Esophagus squamous epithelium (tissue), 5 donors: ENCODE data around the gene NCKAP1. TPM values are rescaled to one million over a fixed set of nuclear protein-coding genes. Genes with fewer than 3 reads are reported as not detected.
"Not testable (repeated sequence)": the region's sequence is repeated elsewhere in the genome, so short reads cannot be mapped to it uniquely, and the experiment has no call there.

Source experiments
- DNase-seq: peaks from one replicate; lab custom pipeline; 2025; lab: John Stamatoyannopoulos, UW
- H3K27ac ChIP-seq, 4 donors: fragments of 200-600 bp; sonication (generic); one replicate each; pipeline ENCODE4 v1.5.1; 2016 to 2019; ENCODE audit warnings: mild to moderate bottlenecking in 1 of 4
- H3K27me3 ChIP-seq, 4 donors: fragments of 200-600 bp; sonication (generic); 1 replicate in 3 of 4; 2 replicates in 1 of 4; pipeline versions ENCODE4 v1.5.1 to v1.6.0; 2017 to 2021; ENCODE audit warnings: antibody characterized with exemption in 1 of 4
- H3K36me3 ChIP-seq, 3 donors: fragments of 200-600 bp; sonication (generic); one replicate each; pipeline ENCODE4 v1.5.1; 2016 to 2019
- H3K4me1 ChIP-seq, 3 donors: fragments of 200-600 bp; sonication (generic); one replicate each; pipeline ENCODE4 v1.5.1; 2017 to 2019
- H3K4me3 ChIP-seq, 4 donors: fragments of 200-600 bp; sonication (generic); 1 replicate in 3 of 4; 2 replicates in 1 of 4; pipeline ENCODE4 v1.5.1; 2016 to 2019; ENCODE audit warnings: mild to moderate bottlenecking in 2 of 4, moderate library complexity in 1 of 4
- H3K9me3 ChIP-seq, 3 donors: fragments of 200-600 bp; sonication (generic); one replicate each; pipeline ENCODE4 v1.5.1; 2016 to 2019
- POLR2A ChIP-seq, 4 donors: fragments of 450-650 bp; IDR thresholded peaks; one replicate each; pipeline ENCODE4 v1.6.1; 2017; ENCODE audit warnings: antibody characterized with exemption in 4 of 4, mild to moderate bottlenecking in 4 of 4, moderate library complexity in 3 of 4
- WGBS, 2 donors: methylation state at CpG; one replicate each; pipeline ENCODE4 v1.1.5; 2018; 5-methylcytosine and 5-hydroxymethylcytosine counted together
- intact Hi-C: fragments of 100-400 bp; cut with DNase I; formaldehyde crosslinking; loops from one replicate; pipeline ENCODE4 v1.15.0; 2022
- total RNA-seq, 4 donors: library from RNA; depleted of rRNA; stranded (reverse); fragments of >200 nt; gene quantifications; one replicate each; pipeline ENCODE4 v1.1.0, GENCODE V29; 2016
- TF ChIP-seq, protein P1 (sequence below), 6 experiments: fragments of 450-650 bp in 4 of 6; fragments of 200-600 bp in 2 of 6; sonication (generic) in 2 of 6; IDR thresholded peaks; one replicate each; pipeline ENCODE4 v1.5.1; 2016 to 2019; ENCODE audit warnings: antibody characterized with exemption in 6 of 6, mild to moderate bottlenecking in 4 of 6, moderate library complexity in 4 of 6
- donor health status: DM: yes; HTN: yes; CAD: no.

Gene NCKAP1
- total RNA-seq, 4 donors from 2014 or later = 85.9 to 163 (median 117) TPM

DNA sequence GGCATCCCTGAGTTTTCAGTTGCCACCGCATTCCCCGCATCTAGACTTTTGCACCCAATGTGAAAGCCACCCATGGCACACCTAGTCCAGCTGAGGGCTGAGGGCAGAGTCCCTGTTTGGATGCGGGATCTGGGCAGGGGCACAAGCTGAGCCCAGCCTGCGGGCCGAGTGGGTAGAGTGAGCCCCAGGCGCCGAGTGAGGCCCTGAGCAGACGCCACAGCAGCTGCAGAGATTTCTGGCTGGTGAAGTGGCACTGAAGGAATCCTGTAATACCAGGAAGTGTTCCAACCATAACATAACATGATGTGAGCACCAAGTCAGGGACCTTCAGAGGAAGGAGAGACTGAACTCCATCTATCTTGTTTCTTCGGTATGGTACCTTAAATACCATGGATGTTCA, 144.1 kb downstream of the NCKAP1 start:
- no peak for DNase-seq
- Histone ChIP-seq H3K36me3 (no peaks in the 10 kb centered on the region), H3K27ac (no peak overlapping the region), H3K9me3 (no peaks in the 10 kb centered on the region), H3K27me3 (no peaks in the 10 kb centered on the region), H3K4me3 (no peak overlapping the region), H3K4me1 (no peaks in the 10 kb centered on the region)
- no peak for TF ChIP-seq POLR2A (IDR thresholded peaks at IDR 0.05)
- TF ChIP-seq, protein P1, sequence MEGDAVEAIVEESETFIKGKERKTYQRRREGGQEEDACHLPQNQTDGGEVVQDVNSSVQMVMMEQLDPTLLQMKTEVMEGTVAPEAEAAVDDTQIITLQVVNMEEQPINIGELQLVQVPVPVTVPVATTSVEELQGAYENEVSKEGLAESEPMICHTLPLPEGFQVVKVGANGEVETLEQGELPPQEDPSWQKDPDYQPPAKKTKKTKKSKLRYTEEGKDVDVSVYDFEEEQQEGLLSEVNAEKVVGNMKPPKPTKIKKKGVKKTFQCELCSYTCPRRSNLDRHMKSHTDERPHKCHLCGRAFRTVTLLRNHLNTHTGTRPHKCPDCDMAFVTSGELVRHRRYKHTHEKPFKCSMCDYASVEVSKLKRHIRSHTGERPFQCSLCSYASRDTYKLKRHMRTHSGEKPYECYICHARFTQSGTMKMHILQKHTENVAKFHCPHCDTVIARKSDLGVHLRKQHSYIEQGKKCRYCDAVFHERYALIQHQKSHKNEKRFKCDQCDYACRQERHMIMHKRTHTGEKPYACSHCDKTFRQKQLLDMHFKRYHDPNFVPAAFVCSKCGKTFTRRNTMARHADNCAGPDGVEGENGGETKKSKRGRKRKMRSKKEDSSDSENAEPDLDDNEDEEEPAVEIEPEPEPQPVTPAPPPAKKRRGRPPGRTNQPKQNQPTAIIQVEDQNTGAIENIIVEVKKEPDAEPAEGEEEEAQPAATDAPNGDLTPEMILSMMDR (IDR thresholded peaks at IDR 0.05) = no peak
- intact Hi-C loops = no loop called here
- WGBS, 2 donors = 92 to 96% methylated on average over 6 to 8 of the region's 9 CpGs

DNA sequence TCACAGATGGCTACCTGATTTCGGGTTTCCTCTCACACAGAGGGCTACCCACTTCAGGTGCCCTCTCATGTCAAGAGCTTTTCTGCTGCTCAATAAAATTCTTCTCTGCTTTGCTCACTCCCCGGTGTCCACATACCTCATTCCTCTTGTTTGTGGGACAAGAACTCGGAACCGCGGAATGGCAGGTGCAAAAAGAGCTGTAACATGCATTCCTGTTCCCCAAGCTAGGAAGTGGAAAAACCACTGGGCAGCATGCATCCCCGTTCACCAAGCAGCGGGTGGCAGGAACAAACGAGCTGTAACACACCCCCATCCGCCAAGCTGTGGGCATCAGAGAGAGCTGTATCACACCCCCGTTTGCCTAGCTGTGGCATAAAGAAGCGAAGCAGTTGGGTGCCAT, 144.6 kb downstream of the NCKAP1 start:
- TF ChIP-seq, protein P1 (IDR thresholded peaks at IDR 0.05) = no peak
- no peak for TF ChIP-seq POLR2A (IDR thresholded peaks at IDR 0.05)
- Histone ChIP-seq H3K4me1 (no peaks in the 10 kb centered on the region), H3K27me3 (no peaks in the 10 kb centered on the region), H3K4me3 (no peak overlapping the region), H3K36me3 (no peaks in the 10 kb centered on the region), H3K27ac (no peak overlapping the region), H3K9me3 (no peaks in the 10 kb centered on the region)
- no peak for DNase-seq
- intact Hi-C loops = no loop called here
- WGBS, 2 donors = 90 to 93% methylated on average over 9 to 11 of the region's 11 CpGs

DNA sequence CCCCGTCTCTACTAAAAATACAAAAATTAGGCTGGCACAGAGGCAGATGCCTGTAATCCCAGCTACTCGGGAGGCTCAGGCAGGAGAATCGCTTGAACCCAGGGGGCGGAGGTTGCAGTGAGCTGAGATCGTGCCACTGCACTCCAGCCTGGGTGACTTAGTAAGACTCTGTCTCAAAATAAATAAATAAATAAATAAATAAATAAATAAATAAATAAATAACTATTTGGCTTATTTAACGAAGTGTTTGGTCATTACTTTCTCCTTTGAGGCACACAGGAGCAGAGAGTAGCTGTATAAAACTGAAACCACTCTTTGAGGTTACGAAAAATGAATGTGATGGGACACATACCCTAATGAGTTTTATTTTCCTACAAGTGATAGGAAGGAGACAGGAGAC, 145.2 kb downstream of the NCKAP1 start:
- H3K27me3 ChIP-seq, H3K9me3 ChIP-seq, H3K4me3 ChIP-seq, H3K36me3 ChIP-seq, H3K4me1 ChIP-seq, DNase-seq, intact Hi-C loops, H3K27ac ChIP-seq: not testable (repeated sequence)
- WGBS, 2 donors = 84 to 89% methylated on average over 7 of the region's 7 CpGs

DNA sequence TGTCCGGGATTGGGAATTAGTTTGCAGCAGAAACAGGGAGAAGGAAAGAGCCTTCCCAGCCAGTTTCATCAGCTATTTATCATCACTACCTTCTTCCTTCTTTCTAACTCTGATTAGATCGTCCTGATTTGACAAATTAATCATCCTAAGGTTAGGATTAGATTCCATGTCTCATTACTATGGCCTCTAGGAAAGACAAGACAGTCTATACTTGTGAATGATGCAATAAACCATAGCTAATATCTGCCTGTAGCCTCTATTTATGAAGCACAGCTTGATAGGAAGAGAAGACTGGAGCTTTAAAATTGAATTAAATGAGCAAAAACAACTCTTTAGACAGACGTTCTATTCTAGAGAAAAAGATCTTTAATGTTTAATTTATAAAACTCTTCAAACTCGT, 146.6 kb downstream of the NCKAP1 start:
- Histone ChIP-seq H3K27ac (no peak overlapping the region), H3K4me3 (no peak overlapping the region), H3K27me3 (no peaks in the 10 kb centered on the region), H3K4me1 (no peaks in the 10 kb centered on the region), H3K9me3 (no peaks in the 10 kb centered on the region), H3K36me3 (no peaks in the 10 kb centered on the region)
- no peak for DNase-seq
- intact Hi-C loops = no loop called here
- no peak for TF ChIP-seq POLR2A (IDR thresholded peaks at IDR 0.05)
- TF ChIP-seq, protein P1 (IDR thresholded peaks at IDR 0.05) = no peak
- 58 to 62% methylated on average over 4 of the region's 4 CpGs for WGBS, 2 donors

DNA sequence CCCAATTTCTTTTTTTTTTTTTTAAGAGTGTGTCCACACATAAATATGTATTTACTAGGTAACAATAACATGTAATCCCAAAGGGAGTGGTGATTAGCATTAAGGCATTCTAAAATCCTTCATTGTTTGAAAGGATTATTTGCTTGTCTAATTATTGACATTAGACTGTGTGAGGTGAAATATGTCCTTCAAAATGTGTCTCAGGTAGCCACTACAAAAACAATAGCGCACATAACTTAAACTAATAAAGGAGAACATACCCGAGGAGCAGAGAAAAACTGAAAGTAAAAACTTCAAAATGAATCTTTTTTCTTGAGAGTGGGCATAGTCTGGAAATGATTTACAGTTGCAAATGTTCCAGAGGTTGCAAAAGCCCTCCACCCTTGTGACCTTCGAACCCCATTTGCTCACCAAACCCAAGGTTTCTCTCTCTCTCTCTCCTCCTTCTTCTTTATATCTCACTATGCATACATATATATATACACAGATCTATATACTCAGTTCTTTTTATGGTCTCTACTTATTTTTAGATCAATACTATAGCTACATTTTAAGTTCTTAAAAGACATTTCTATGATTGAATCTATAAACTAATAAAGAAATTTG, 147.4 kb downstream of the NCKAP1 start:
- Histone ChIP-seq H3K4me1 (no peaks in the 10 kb centered on the region), H3K27ac (no peak overlapping the region), H3K9me3 (no peaks in the 10 kb centered on the region), H3K36me3 (no peaks in the 10 kb centered on the region), H3K27me3 (no peaks in the 10 kb centered on the region), H3K4me3 (no peak overlapping the region)
- no peak for DNase-seq
- no peak for TF ChIP-seq POLR2A (IDR thresholded peaks at IDR 0.05)
- WGBS, 2 donors = 63 to 73% methylated on average over 3 of the region's 3 CpGs
- intact Hi-C loops = no loop called here

DNA sequence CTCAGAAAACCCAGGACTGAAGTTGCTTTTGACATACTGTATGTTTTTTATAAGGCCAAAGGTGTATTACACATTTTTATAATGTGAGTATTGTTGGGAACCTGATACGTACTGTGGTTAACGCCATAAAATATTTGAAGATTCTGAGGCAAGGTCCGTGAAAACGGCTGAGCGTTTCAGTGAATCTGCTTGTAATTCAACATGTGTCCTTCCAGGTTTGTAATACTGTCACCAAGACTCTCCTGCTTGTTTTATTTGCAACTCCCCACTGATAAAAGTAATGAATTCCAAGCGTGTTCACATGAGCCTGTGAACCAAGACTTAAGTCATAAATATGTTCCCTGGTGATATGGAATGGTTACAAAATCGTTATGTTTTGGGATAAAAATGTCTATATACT, 148.0 kb downstream of the NCKAP1 start:
- Histone ChIP-seq H3K4me3 (no peak overlapping the region), H3K27me3 (no peaks in the 10 kb centered on the region), H3K9me3 (no peaks in the 10 kb centered on the region), H3K36me3 (no peaks in the 10 kb centered on the region), H3K4me1 (no peaks in the 10 kb centered on the region), H3K27ac (no peak overlapping the region)
- intact Hi-C loops = no loop called here
- DNase-seq = no peak
- 89 to 90% methylated on average over 7 of the region's 7 CpGs for WGBS, 2 donors
- TF ChIP-seq, protein P1 (IDR thresholded peaks at IDR 0.05) = no peak
- no peak for TF ChIP-seq POLR2A (IDR thresholded peaks at IDR 0.05)
